Measurements from ENCODE around the gene PKMYT1. TPM values are rescaled to one million over a fixed set of nuclear protein-coding genes. Genes with fewer than 3 reads are reported as not detected.

PKMYT1 gene
- total and polyA plus RNA-seq, 2 experiments from 2014 or later, result 15.6 to 21.1 TPM

- no peak overlapping the region for H3K4me2 ChIP-seq (ENCODE audit: unreplicated experiment)
- H3F3A ChIP-seq (ENCODE audit: insufficient read depth), result no peaks in the 10 kb centered on the region
- H3K4me3 ChIP-seq, result no peak overlapping the region
- no peaks in the 10 kb centered on the region for H3K36me3 ChIP-seq (ENCODE audit: low read depth)
- H3K4me1 ChIP-seq (ENCODE audit: insufficient read depth), result no peaks in the 10 kb centered on the region
- no peaks in the 10 kb centered on the region for H3K9me2 ChIP-seq (ENCODE audit: insufficient read depth)
- in situ Hi-C loops (cut with MboI), result no loop called here
- no peaks in the 10 kb centered on the region for H3K27me3 ChIP-seq (replicated peaks; ENCODE audit: insufficient read depth)
- WGBS, 2 experiments (ENCODE audit: low coverage in 1 of 2, low lambda C conversion rate in 2 of 2, missing lambda C conversion rate in 2 of 2), result 76 to 79% methylated on average over 6 of the region's 6 CpGs
- no peak for DNase-seq
- no peaks in the 10 kb centered on the region for H3K79me2 ChIP-seq (ENCODE audit: insufficient read depth)
- no peak overlapping the region for H3K9ac ChIP-seq
- no peaks in the 10 kb centered on the region for H4K20me1 ChIP-seq (ENCODE audit: insufficient read depth)
- H3K27ac ChIP-seq, result no peak overlapping the region
- no peak overlapping the region for H2AFZ ChIP-seq
- TF ChIP-seq EZH2phosphoT487 (IDR thresholded peaks at IDR 0.05; ENCODE audit: insufficient read depth, low read depth) (no peak), EZH2 (IDR thresholded peaks at IDR 0.05; ENCODE audit: insufficient read depth, poor library complexity, severe bottlenecking) (no peak)
- H3K9me3 ChIP-seq (ENCODE audit: low read depth), result no peaks in the 10 kb centered on the region
Observed at GRCh38 chr16:2977440-2977839, 2.8 kb downstream of the PKMYT1 start.

DNA sequence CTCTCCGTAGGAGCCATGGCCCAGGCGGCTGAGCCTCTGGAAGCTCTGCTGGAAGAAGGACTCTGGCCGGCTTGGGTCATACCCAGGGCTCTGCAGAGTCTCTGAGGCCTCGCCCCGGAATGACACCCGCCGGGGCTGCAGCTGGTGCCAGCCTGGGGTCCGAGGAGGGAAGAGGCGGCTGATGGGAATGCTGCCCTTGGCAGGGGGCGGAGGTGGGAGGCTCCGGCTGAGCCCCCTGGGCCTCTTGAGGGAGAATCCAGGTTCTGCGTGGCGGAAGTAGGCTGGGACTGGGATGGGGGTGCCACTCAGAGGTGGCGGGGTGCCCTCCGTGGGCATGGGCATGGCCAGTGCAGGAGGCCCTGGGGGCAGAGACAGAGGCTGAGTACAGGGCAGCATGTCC, 3.6 kb downstream of the PKMYT1 start:
- H3K4me1 ChIP-seq (ENCODE audit: insufficient read depth), result no peaks in the 10 kb centered on the region
- H3K9me3 ChIP-seq (ENCODE audit: low read depth), result no peaks in the 10 kb centered on the region
- H4K20me1 ChIP-seq (ENCODE audit: insufficient read depth), result no peaks in the 10 kb centered on the region
- no peak overlapping the region for H3K9ac ChIP-seq
- no peak overlapping the region for H3K4me3 ChIP-seq
- no peaks in the 10 kb centered on the region for H3K36me3 ChIP-seq (ENCODE audit: low read depth)
- no peaks in the 10 kb centered on the region for H3K27me3 ChIP-seq (replicated peaks; ENCODE audit: insufficient read depth)
- no peaks in the 10 kb centered on the region for H3K9me2 ChIP-seq (ENCODE audit: insufficient read depth)
- H3K4me2 ChIP-seq (ENCODE audit: unreplicated experiment), result no peak overlapping the region
- in situ Hi-C loops (cut with MboI), result no loop called here
- DNase-seq, result no peak
- no peaks in the 10 kb centered on the region for H3F3A ChIP-seq (ENCODE audit: insufficient read depth)
- 97 to 99% methylated on average over 6 to 15 of the region's 15 CpGs for WGBS, 2 experiments (ENCODE audit: low coverage in 1 of 2, low lambda C conversion rate in 2 of 2, missing lambda C conversion rate in 2 of 2)
- no peaks in the 10 kb centered on the region for H3K79me2 ChIP-seq (ENCODE audit: insufficient read depth)
- no peak overlapping the region for H3K27ac ChIP-seq
- TF ChIP-seq EZH2 (IDR thresholded peaks at IDR 0.05; ENCODE audit: insufficient read depth, poor library complexity, severe bottlenecking) (no peak), EZH2phosphoT487 (IDR thresholded peaks at IDR 0.05; ENCODE audit: insufficient read depth, low read depth) (no peak)
- no peak overlapping the region for H2AFZ ChIP-seq

GRCh38 chr16:2976201-2976600, 4.0 kb downstream of the PKMYT1 start:
- Histone ChIP-seq H3K27me3 (replicated peaks; ENCODE audit: insufficient read depth) (no peaks in the 10 kb centered on the region), H2AFZ (no peak overlapping the region), H3K9me2 (ENCODE audit: insufficient read depth) (no peaks in the 10 kb centered on the region), H3K4me3 (no peak overlapping the region), H3K4me2 (ENCODE audit: unreplicated experiment) (no peak overlapping the region), H3K36me3 (ENCODE audit: low read depth) (no peaks in the 10 kb centered on the region), H3K4me1 (ENCODE audit: insufficient read depth) (no peaks in the 10 kb centered on the region), H3K27ac (no peak overlapping the region), H3F3A (ENCODE audit: insufficient read depth) (no peaks in the 10 kb centered on the region), H3K9ac (no peak overlapping the region), H4K20me1 (ENCODE audit: insufficient read depth) (no peaks in the 10 kb centered on the region), H3K79me2 (ENCODE audit: insufficient read depth) (no peaks in the 10 kb centered on the region), H3K9me3 (ENCODE audit: low read depth) (no peaks in the 10 kb centered on the region)
- TF ChIP-seq EZH2 (IDR thresholded peaks at IDR 0.05; ENCODE audit: insufficient read depth, poor library complexity, severe bottlenecking) (no peak), EZH2phosphoT487 (IDR thresholded peaks at IDR 0.05; ENCODE audit: insufficient read depth, low read depth) (no peak)
- no peak for DNase-seq
- 91 to 92% methylated on average over 7 of the region's 7 CpGs for WGBS, 2 experiments (ENCODE audit: low coverage in 1 of 2, low lambda C conversion rate in 2 of 2, missing lambda C conversion rate in 2 of 2)
- in situ Hi-C loops (cut with MboI), result no loop called here

GRCh38 chr16:2975161-2975795, 5.0 kb downstream of the PKMYT1 start:
- Histone ChIP-seq H3K27ac (no peak overlapping the region), H3K9ac (no peak overlapping the region), H3F3A (ENCODE audit: insufficient read depth) (no peaks in the 10 kb centered on the region), H3K9me3 (ENCODE audit: low read depth) (no peaks in the 10 kb centered on the region), H3K36me3 (ENCODE audit: low read depth) (no peaks in the 10 kb centered on the region), H3K4me3 (no peak overlapping the region), H3K9me2 (ENCODE audit: insufficient read depth) (no peaks in the 10 kb centered on the region), H3K4me1 (ENCODE audit: insufficient read depth) (no peaks in the 10 kb centered on the region), H4K20me1 (ENCODE audit: insufficient read depth) (no peaks in the 10 kb centered on the region), H3K27me3 (replicated peaks; ENCODE audit: insufficient read depth) (no peaks in the 10 kb centered on the region), H3K4me2 (ENCODE audit: unreplicated experiment) (no peak overlapping the region), H2AFZ (no peak overlapping the region), H3K79me2 (ENCODE audit: insufficient read depth) (no peaks in the 10 kb centered on the region)
- in situ Hi-C loops (cut with MboI), result no loop called here
- 92 to 96% methylated on average over 27 to 28 of the region's 28 CpGs for WGBS, 2 experiments (ENCODE audit: low coverage in 1 of 2, low lambda C conversion rate in 2 of 2, missing lambda C conversion rate in 2 of 2)
- TF ChIP-seq EZH2 (IDR thresholded peaks at IDR 0.05; ENCODE audit: insufficient read depth, poor library complexity, severe bottlenecking) (no peak), EZH2phosphoT487 (IDR thresholded peaks at IDR 0.05; ENCODE audit: insufficient read depth, low read depth) (no peak)
- DNase-seq, result no peak
